ENCODE results near the gene SMPD3. TPM values are rescaled to one million over a fixed set of nuclear protein-coding genes. Genes with fewer than 3 reads are reported as not detected.

Gene SMPD3
- polyA plus RNA-seq, 4 donors, result 1.1 to 2.4 (median 1.7) TPM

GRCh38 chr16:68373528-68374245 lies 74.6 kb downstream of the SMPD3 start:
- no peak for DNase-seq (ENCODE audit: low read depth in 4 of 4, low spot score in 2 of 4)

GRCh38 chr16:68372806-68373205 lies 75.5 kb downstream of the SMPD3 start:
- no peak for DNase-seq (ENCODE audit: low read depth in 4 of 4, low spot score in 2 of 4)

GRCh38 chr16:68372381-68372720 lies 76.0 kb downstream of the SMPD3 start:
- DNase-seq (ENCODE audit: low read depth in 4 of 4, low spot score in 2 of 4), result no peak

- no peak for DNase-seq (ENCODE audit: low read depth in 4 of 4, low spot score in 2 of 4)
These were observed 76.5 kb downstream of the SMPD3 start for GRCh38 chr16:68371706-68372380.

GRCh38 chr16:68371276-68371651 lies 77.0 kb downstream of the SMPD3 start:
- DNase-seq (ENCODE audit: low read depth in 4 of 4, low spot score in 2 of 4), result no peak

GRCh38 chr16:68370581-68371275 lies 77.6 kb downstream of the SMPD3 start:
- DNase-seq (ENCODE audit: low read depth in 4 of 4, low spot score in 2 of 4), result no peak

- no peak for DNase-seq (ENCODE audit: low read depth in 4 of 4, low spot score in 2 of 4)
These were observed 78.4 kb downstream of the SMPD3 start for GRCh38 chr16:68369697-68370580.

GRCh38 chr16:68369168-68369567 lies 79.1 kb downstream of the SMPD3 start:
- DNase-seq (ENCODE audit: low read depth in 4 of 4, low spot score in 2 of 4), result no peak

- DNase-seq (ENCODE audit: low read depth in 4 of 4, low spot score in 2 of 4), result no peak
These were observed 79.9 kb downstream of the SMPD3 start for GRCh38 chr16:68368301-68368888.

GRCh38 chr16:68367891-68368290 lies 80.4 kb downstream of the SMPD3 start:
- no peak for DNase-seq (ENCODE audit: low read depth in 4 of 4, low spot score in 2 of 4)

GRCh38 chr16:68367440-68367839 lies 80.9 kb downstream of the SMPD3 start:
- no peak for DNase-seq (ENCODE audit: low read depth in 4 of 4, low spot score in 2 of 4)

GRCh38 chr16:68367030-68367429 lies 81.3 kb downstream of the SMPD3 start:
- no peak for DNase-seq (ENCODE audit: low read depth in 4 of 4, low spot score in 2 of 4)

GRCh38 chr16:68366062-68366461 lies 82.2 kb downstream of the SMPD3 start:
- no peak for DNase-seq (ENCODE audit: low read depth in 4 of 4, low spot score in 2 of 4)

GRCh38 chr16:68365167-68365817 lies 83.0 kb downstream of the SMPD3 start:
- DNase-seq (ENCODE audit: low read depth in 4 of 4, low spot score in 2 of 4), result no peak

- no peak for DNase-seq (ENCODE audit: low read depth in 4 of 4, low spot score in 2 of 4)
These were observed 83.7 kb downstream of the SMPD3 start for GRCh38 chr16:68364561-68364998.

- no peak for DNase-seq (ENCODE audit: low read depth in 4 of 4, low spot score in 2 of 4)
These were observed 84.4 kb downstream of the SMPD3 start for GRCh38 chr16:68363658-68364521.

- no peak for DNase-seq (ENCODE audit: low read depth in 4 of 4, low spot score in 2 of 4)
These were observed 85.2 kb downstream of the SMPD3 start for GRCh38 chr16:68362947-68363657.

- no peak for DNase-seq (ENCODE audit: low read depth in 4 of 4, low spot score in 2 of 4)
These were observed 85.9 kb downstream of the SMPD3 start for GRCh38 chr16:68362262-68362913.

Data from left renal cortex interstitium (tissue), 4 donors.